Activated naive CD4-positive, alpha-beta T cell treated with anti-CD3 and anti-CD28 coated beads, Interleukin-2, amount 10 ng/mL, durations not matched to agents 7 days and 5 days (primary cell): Measurements from ENCODE around the gene PKP3.

ENCODE experiments used
- CTCF ChIA-PET: fragments of 350-600 bp; sonication (Branson Sonifier 250); formaldehyde crosslinking; loops from one replicate; lab custom pipeline; 2021; ENCODE audit warnings: antibody characterized with exemption; lab: Charles Lee
- DNase-seq: peaks from one replicate; pipeline ENCODE4 v3.0.0-alpha.2; 2020
- H3K27ac Mint-ChIP-seq: one replicate; pipeline ENCODE4 v1.8.0; 2021; ENCODE audit warnings: mild to moderate bottlenecking, moderate library complexity, mixed read lengths
- H3K27me3 Mint-ChIP-seq: one replicate; pipeline ENCODE4 v1.8.0; 2021; ENCODE audit warnings: mild to moderate bottlenecking, mixed read lengths
- H3K36me3 Mint-ChIP-seq: one replicate; pipeline ENCODE4 v1.8.0; 2021; ENCODE audit warnings: mixed read lengths
- H3K4me1 Mint-ChIP-seq: one replicate; pipeline ENCODE4 v1.8.0; 2021; ENCODE audit warnings: mixed read lengths
- H3K4me3 Mint-ChIP-seq: one replicate; pipeline ENCODE4 v1.8.0; 2021; ENCODE audit warnings: mild to moderate bottlenecking, moderate library complexity, mixed read lengths
- H3K9me3 Mint-ChIP-seq: one replicate; pipeline ENCODE4 v1.8.0; 2021; ENCODE audit warnings: mixed read lengths

The PKP3 gene

DNA sequence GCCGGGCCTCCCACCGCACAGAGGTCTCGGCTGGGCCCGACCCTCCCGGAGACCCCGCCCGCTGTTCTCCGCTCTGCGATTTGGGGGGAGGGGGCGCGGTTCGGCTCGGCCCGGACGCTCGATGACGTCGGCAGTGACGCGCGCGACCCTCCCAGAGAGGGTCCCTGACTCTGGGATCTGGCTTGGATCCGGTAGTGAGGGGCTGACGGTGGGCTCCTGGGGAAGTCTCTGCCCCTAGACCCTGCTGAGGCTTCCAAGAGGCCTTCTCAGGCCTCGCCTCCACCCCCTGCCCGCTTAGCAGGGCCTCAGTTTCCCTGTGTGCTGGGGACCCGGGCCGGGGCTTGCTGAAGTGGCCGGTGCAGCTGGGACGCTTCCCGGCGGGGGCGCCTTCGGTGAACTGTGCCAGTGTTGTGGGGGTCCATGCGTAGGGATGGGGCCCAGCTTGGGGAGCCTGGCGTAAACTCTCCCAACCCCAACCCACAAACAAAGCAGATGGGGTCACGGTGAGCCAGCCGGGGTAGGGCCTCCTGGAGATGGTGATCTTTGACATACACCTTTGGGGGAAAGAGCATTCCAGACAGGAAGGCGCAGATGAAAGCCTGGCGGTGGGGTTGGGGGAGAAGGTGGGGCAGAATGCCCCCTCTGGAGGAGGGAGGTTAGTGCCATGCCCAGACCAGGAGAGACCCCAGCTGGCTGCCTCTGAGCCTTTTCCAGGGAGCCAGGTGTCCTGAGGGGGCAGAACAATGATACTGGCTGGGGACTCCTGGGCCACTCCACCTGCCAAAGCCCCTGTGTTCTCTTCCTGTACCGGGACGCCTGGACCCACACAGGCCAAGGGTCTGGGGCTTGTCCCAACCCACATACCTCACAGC lies 23.7 kb upstream of the PKP3 start:
- Mint-ChIP-seq H3K36me3 (peaks cover 5% of the 10 kb centered on the region), H3K27me3 (peaks cover 65% of the 10 kb centered on the region), H3K9me3 (peaks cover 6% of the 10 kb centered on the region), H3K4me1 (peaks cover 9% of the 10 kb centered on the region), H3K27ac (no peak overlapping the region), H3K4me3 (peak overlapping the region; percentile 52)
- CTCF ChIA-PET, result interaction anchor here (0.8 to 1.2 kb wide), 2 partner anchors 78 to 79 kb away, joined by 3 to 6 read pairs; no protein-coding TSS in a partner anchor
- DNase-seq, result no peak

DNA sequence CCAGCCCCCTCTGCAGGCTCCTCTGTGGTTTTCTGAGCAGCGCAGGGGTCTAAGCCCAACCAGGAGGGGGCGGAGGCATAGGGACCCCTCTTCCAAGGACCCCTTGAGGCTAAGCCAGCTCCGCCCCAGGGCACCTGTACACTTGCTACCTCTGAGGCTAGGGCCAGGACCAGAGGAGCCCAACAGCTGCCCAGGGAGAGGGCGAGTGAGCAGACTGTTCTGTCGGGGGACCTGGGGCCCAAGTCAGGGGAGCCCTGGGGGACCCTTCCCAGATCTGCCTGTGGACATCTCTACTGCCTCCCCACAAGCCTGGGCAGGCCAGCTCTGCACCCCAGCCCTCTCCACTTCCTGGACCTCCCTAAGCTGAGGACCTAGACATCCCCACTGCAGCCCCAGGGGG lies 23.0 kb upstream of the PKP3 start:
- H3K27me3 Mint-ChIP-seq, result peaks cover 60% of the 10 kb centered on the region
- H3K27ac Mint-ChIP-seq, result no peak overlapping the region
- DNase-seq, result no peak
- peaks cover 9% of the 10 kb centered on the region for H3K4me1 Mint-ChIP-seq
- H3K36me3 Mint-ChIP-seq, result peaks cover 5% of the 10 kb centered on the region
- peak overlapping the region; percentile 10 for H3K4me3 Mint-ChIP-seq
- CTCF ChIA-PET, result interaction anchor here (0.8 to 1.2 kb wide), 2 partner anchors 77 to 78 kb away, joined by 3 to 6 read pairs; no protein-coding TSS in a partner anchor
- H3K9me3 Mint-ChIP-seq, result peaks cover 6% of the 10 kb centered on the region

- CTCF ChIA-PET, result interaction anchor here (1.2 kb wide), 1 partner anchor 76 kb away, joined by 3 read pairs; no protein-coding TSS in a partner anchor
- peak overlapping the region; percentile 10 for H3K4me3 Mint-ChIP-seq
- peaks cover 51% of the 10 kb centered on the region for H3K27me3 Mint-ChIP-seq
- peaks cover 9% of the 10 kb centered on the region for H3K4me1 Mint-ChIP-seq
- peaks cover 5% of the 10 kb centered on the region for H3K36me3 Mint-ChIP-seq
- no peak for DNase-seq
- peak overlapping the region; percentile 28 for H3K27ac Mint-ChIP-seq
- H3K9me3 Mint-ChIP-seq, result peaks cover 6% of the 10 kb centered on the region
Observed at GRCh38 chr11:371716-372590, 22.1 kb upstream of the PKP3 start.

GRCh38 chr11:372809-373715 lies 20.9 kb upstream of the PKP3 start:
- peaks cover 6% of the 10 kb centered on the region for H3K4me1 Mint-ChIP-seq
- peaks cover 6% of the 10 kb centered on the region for H3K9me3 Mint-ChIP-seq
- no peak overlapping the region for H3K4me3 Mint-ChIP-seq
- H3K27me3 Mint-ChIP-seq, result peaks cover 47% of the 10 kb centered on the region
- CTCF ChIA-PET, result no interaction called here
- H3K27ac Mint-ChIP-seq, result no peak overlapping the region
- DNase-seq, result no peak
- H3K36me3 Mint-ChIP-seq, result peaks cover 5% of the 10 kb centered on the region

GRCh38 chr11:373716-374551 lies 20.1 kb upstream of the PKP3 start:
- DNase-seq, result no peak
- CTCF ChIA-PET, result no interaction called here
- Mint-ChIP-seq H3K9me3 (peaks cover 6% of the 10 kb centered on the region), H3K36me3 (peaks cover 4% of the 10 kb centered on the region), H3K27me3 (peaks cover 47% of the 10 kb centered on the region), H3K4me1 (peaks cover 2% of the 10 kb centered on the region), H3K4me3 (no peak overlapping the region), H3K27ac (peak overlapping the region; percentile 76)

DNA sequence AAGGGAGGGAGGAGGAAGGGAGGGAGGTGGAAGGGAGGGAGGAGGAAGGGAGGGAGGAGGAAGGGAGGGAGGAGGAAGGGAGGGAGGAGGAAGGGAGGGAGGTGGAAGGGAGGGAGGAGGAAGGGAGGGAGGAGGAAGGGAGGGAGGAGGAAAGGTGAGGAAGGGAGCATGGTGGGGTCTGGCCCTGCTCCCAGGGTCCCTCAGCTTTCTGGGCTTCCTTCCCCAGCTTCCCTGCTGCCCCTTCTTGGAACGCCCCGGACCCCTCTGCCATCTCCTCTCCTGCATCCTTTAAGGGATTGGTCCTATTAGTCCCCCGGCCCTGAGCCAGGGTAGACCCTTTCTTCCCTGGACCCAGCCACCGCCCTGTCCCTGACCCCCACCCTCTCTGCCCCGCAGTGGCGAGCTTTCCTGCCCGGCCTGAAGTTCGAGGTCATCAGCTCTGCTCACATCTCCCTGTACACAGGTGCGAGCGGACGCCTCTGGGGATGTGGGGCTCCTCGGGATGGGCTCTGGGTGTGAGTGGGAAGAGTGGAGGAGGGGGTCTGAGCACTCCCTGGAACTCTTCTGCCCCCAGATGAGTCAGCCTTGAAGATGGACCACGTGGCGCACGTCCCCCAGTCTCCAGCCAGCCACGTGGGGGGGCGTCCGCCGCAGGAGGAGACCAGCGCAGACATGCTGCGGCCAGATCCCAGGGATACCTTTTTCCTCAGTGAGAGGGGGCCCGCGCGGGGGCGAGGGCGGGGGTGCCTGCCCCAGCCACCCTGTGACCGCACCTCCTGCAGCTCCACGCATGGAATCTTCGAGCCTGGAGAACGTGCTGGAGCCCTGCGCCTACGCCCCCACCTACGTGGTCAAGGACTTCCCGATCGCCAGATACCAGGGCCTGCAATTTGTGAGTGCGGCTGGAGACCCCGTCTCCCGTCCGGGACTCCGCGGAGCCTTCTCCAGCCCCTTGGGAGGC lies 18.7 kb upstream of the PKP3 start:
- Mint-ChIP-seq H3K27me3 (peaks cover 39% of the 10 kb centered on the region), H3K4me3 (no peak overlapping the region), H3K4me1 (peaks cover under 1% of the 10 kb centered on the region), H3K9me3 (peaks cover 6% of the 10 kb centered on the region), H3K27ac (no peak overlapping the region), H3K36me3 (peaks cover 4% of the 10 kb centered on the region)
- CTCF ChIA-PET, result no interaction called here
- no peak for DNase-seq

DNA sequence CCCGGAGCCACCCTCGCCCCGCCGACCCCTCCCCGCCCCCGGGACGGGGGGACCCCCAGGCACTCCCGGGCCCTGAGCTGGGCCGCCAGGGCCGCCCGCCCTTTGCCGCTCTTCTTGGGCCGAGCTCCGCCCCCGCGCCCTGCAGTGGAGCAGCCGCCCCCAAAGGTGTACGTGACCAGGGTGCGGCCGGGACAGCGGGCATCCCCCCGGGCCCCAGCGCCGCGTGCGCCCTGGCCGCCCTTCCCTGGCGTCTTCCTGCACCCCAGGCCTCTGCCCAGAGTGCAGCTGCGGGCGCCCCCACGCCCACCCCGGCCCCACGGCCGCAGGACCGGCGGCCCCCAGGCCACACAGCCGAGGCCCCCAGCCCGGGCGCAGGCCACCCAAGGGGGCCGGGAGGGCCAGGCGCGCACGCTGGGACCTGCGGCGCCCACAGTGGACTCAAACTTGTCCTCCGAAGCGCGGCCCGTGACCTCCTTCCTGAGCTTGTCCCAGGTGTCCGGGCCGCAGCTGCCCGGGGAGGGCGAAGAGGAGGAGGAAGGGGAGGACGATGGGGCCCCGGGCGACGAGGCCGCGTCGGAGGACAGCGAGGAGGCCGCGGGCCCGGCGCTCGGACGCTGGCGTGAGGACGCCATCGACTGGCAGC lies 17.4 kb upstream of the PKP3 start:
- H3K27me3 Mint-ChIP-seq, result peaks cover 26% of the 10 kb centered on the region
- CTCF ChIA-PET, result no interaction called here
- no peak for DNase-seq

DNA sequence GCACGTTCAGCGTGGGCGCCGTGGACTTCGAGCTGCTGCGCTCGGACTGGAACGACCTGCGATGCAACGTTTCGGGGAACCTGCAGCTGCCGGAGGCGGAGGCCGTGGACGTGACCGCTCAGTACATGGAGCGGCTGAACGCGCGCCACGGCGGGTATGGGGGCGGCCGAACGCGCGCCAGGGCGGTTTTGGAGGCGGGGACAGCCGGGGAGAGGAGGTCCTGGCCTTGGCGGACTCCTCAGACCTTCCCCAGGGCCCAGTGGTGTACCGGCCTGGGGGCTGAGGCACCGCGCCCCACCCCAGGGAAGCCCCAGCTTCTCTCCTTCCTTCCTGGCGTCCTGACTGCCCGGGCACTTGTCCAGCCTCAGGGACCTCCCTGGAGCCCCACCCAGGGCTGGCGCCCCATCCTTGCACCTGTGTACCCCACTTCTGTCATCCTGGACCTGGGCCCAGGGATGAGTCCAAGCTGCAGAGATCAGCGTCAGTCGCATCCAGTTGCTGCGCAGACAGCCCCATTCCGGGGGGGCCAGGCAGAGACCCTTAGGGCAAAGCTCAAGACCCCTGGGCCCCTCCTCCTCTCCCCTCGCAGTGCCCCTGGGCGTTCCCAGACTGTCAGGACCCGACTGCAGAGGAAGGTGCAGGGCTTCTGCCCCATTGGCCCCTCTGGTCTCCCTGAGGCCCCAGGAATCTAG lies 16.7 kb upstream of the PKP3 start:
- Mint-ChIP-seq H3K4me3 (no peak overlapping the region), H3K27me3 (peaks cover 25% of the 10 kb centered on the region)

More for the DNA sequence above, 17.4 kb upstream of the PKP3 start:
- H3K9me3 Mint-ChIP-seq, result peaks cover 6% of the 10 kb centered on the region
- no peak overlapping the region for H3K27ac Mint-ChIP-seq
- H3K36me3 Mint-ChIP-seq, result peaks cover 4% of the 10 kb centered on the region
- no peaks in the 10 kb centered on the region for H3K4me1 Mint-ChIP-seq
- no peak overlapping the region for H3K4me3 Mint-ChIP-seq

GRCh38 chr11:377883-378500 lies 16.0 kb upstream of the PKP3 start:
- H3K27ac Mint-ChIP-seq, result no peak overlapping the region
- H3K9me3 Mint-ChIP-seq, result peaks cover 6% of the 10 kb centered on the region
- CTCF ChIA-PET, result no interaction called here
- H3K4me3 Mint-ChIP-seq, result no peak overlapping the region
- peaks cover 4% of the 10 kb centered on the region for H3K4me1 Mint-ChIP-seq
- H3K36me3 Mint-ChIP-seq, result peaks cover 4% of the 10 kb centered on the region
- no peak for DNase-seq
- peaks cover 28% of the 10 kb centered on the region for H3K27me3 Mint-ChIP-seq

More for the DNA sequence above, 16.7 kb upstream of the PKP3 start:
- Mint-ChIP-seq H3K27ac (no peak overlapping the region), H3K4me1 (peaks cover 4% of the 10 kb centered on the region), H3K9me3 (peaks cover 6% of the 10 kb centered on the region), H3K36me3 (peaks cover 4% of the 10 kb centered on the region)
- no peak for DNase-seq
- CTCF ChIA-PET, result no interaction called here

DNA sequence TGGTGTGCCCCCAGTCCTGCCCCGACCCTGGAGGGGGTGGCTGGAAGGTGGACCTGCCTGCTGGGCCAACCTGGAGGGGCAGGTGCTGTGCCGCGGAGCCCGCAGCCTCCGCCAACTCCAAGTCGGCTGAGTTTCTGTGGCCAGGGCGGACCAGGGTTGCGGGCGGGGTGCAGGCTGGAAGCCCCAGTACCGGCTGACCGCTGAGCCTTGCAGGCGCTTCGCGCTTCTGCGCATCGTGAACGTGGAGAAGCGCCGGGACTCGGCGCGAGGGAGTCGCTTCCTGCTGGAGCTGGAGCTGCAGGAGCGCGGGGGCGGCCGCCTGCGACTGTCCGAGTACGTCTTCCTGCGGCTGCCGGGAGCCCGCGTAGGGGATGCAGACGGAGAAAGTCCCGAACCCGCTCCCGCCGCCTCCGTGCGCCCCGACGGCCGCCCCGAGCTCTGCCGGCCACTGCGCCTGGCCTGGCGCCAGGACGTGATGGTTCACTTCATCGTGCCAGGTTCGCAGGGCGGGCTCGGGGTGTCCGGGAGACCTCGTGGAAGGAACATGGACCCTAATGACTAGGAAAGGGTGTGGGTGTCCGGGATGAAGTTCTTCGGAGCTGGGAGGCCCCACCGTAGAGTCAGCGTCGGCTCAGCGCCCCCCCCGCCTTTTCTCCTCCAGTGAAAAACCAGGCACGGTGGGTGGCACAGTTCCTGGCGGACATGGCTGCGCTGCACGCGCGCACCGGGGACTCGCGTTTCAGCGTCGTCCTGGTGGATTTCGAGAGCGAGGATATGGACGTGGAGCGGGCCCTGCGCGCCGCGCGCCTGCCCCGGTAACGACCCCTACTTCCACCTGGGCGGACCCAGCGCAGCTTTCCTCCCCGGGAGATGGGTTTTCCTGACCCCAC lies 14.6 kb upstream of the PKP3 start:
- Mint-ChIP-seq H3K9me3 (peaks cover 2% of the 10 kb centered on the region), H3K4me3 (no peak overlapping the region), H3K4me1 (peaks cover 4% of the 10 kb centered on the region), H3K36me3 (no peaks in the 10 kb centered on the region), H3K27me3 (peaks cover 32% of the 10 kb centered on the region), H3K27ac (no peak overlapping the region)
- CTCF ChIA-PET, result no interaction called here
- DNase-seq, result no peak
